ENCODE measurements around the gene ST3GAL3. TPM values are rescaled to one million over a fixed set of nuclear protein-coding genes. Genes with fewer than 3 reads are reported as not detected.

Gene ST3GAL3
- total and polyA plus RNA-seq, 11 donors, result 14.4 to 31.7 (median 26.3) TPM

GRCh38 chr1:43960798-43961197 is 253.5 kb downstream of the ST3GAL3 start:
- Histone ChIP-seq H3K27me3 (no peaks in the 10 kb centered on the region), H3K36me3 (peaks cover 0 to 94% (median 86%) of the 10 kb centered on the region in 9 donors), H3K4me3 (no peak overlapping the region), H3K4me1 (peaks cover 0 to 14% (median 0%) of the 10 kb centered on the region in 12 donors), H3K27ac (no peak overlapping the region), H3K9me3 (no peaks in the 10 kb centered on the region)
- 92 to 98% (median 96%) methylated on average over 7 to 8 of the region's 8 CpGs for whole genome bisulfite sequencing, 4 donors
- intact Hi-C loops (cut with DNase I), result no loop called here
- no peak for TF ChIP-seq POLR2A (IDR thresholded peaks at IDR 0.05)
- no peak for TF ChIP-seq CTCF (IDR thresholded peaks at IDR 0.05)
- ATAC-seq (no peak), DNase-seq (no peak)

- 53 to 71% (median 70%) methylated on average over 2 to 3 of the region's 3 CpGs for WGBS, 4 donors
- Histone ChIP-seq H3K27me3 (no peaks in the 10 kb centered on the region), H3K36me3 (peaks cover 0 to 94% (median 85%) of the 10 kb centered on the region in 9 donors), H3K9me3 (no peaks in the 10 kb centered on the region), H3K4me1 (peaks cover 0 to 14% (median 0%) of the 10 kb centered on the region in 12 donors), H3K4me3 (no peak overlapping the region), H3K27ac (no peak overlapping the region)
- intact Hi-C loops (cut with DNase I), result no loop called here
- ATAC-seq (no peak), DNase-seq (no peak)
- no peak for TF ChIP-seq CTCF (IDR thresholded peaks at IDR 0.05)
- TF ChIP-seq POLR2A (IDR thresholded peaks at IDR 0.05), result no peak
These were observed 254.4 kb downstream of the ST3GAL3 start for GRCh38 chr1:43961692-43962091.

GRCh38 chr1:43962324-43962723 is 255.0 kb downstream of the ST3GAL3 start:
- Histone ChIP-seq H3K27ac (no peak overlapping the region), H3K36me3 (peaks cover 0 to 94% (median 83%) of the 10 kb centered on the region in 9 donors), H3K4me1 (peaks cover 0 to 14% (median 0%) of the 10 kb centered on the region in 12 donors), H3K27me3 (no peaks in the 10 kb centered on the region), H3K4me3 (no peak overlapping the region), H3K9me3 (no peaks in the 10 kb centered on the region)
- no peak for TF ChIP-seq POLR2A (IDR thresholded peaks at IDR 0.05)
- TF ChIP-seq CTCF (IDR thresholded peaks at IDR 0.05), result no peak
- ATAC-seq, result no peak
- intact Hi-C loops (cut with DNase I), result no loop called here
- DNase-seq, result no peak
- 66 to 82% (median 76%) methylated on average over 2 of the region's 2 CpGs for WGBS, 4 donors

- TF ChIP-seq POLR2A (IDR thresholded peaks at IDR 0.05) (no peak), CTCF (IDR thresholded peaks at IDR 0.05) (no peak)
- Histone ChIP-seq H3K4me3 (no peak overlapping the region), H3K36me3 (peaks cover 0 to 93% (median 76%) of the 10 kb centered on the region in 9 donors), H3K4me1 (peaks cover 0 to 14% (median 0%) of the 10 kb centered on the region in 12 donors), H3K27ac (no peak overlapping the region), H3K27me3 (no peaks in the 10 kb centered on the region), H3K9me3 (no peaks in the 10 kb centered on the region)
- WGBS, 4 donors, result 90 to 100% (median 94%) methylated on average over 3 of the region's 3 CpGs
- ATAC-seq, result no peak
- intact Hi-C loops (cut with DNase I), result no loop called here
- DNase-seq, result no peak
These were observed 255.7 kb downstream of the ST3GAL3 start for GRCh38 chr1:43963006-43963405.
